Epithelial cell of proximal tubule (primary cell): ENCODE results near the gene FPR1. TPM values are rescaled to one million over a fixed set of nuclear protein-coding genes. Genes with fewer than 3 reads are reported as not detected.

Source experiments
- DNase-seq: peaks from one replicate; pipeline ENCODE4 v3.0.0-alpha.2; 2011; ENCODE audit warnings: low read depth
- H3K4me3 ChIP-seq: 2 replicates; pipeline ENCODE4 v1.5.1; 2011; ENCODE audit warnings: low read depth, mild to moderate bottlenecking, low read length
- CTCF ChIP-seq: conservative IDR thresholded peaks from 2 replicates; pipeline ENCODE4 v1.5.1; 2012; ENCODE audit warnings: low read depth, mild to moderate bottlenecking, low read length
- total RNA-seq: library from RNA; depleted of rRNA; stranded (reverse); fragments of >200 nt; gene quantifications from 2 replicates; pipeline ENCODE4 v1.2.3, GENCODE V29; 2015

FPR1 gene
- 0.22 TPM in 1 of 2 replicates, not detected in the other for total RNA-seq

GRCh38 chr19:51751655-51752054, at the start of gene FPR1:
TSS of gene FPR1 (minus strand) at chr19:51751878. CDS start at chr19:51746994, 4,884 bp downstream.
- TF ChIP-seq CTCF: no peak

GRCh38 chr19:51800473-51801244, 49.0 kb upstream of the FPR1 start:
- H3K4me3 ChIP-seq: no peak overlapping the region
- DNase-seq: no peak
- no peak for TF ChIP-seq CTCF

More at GRCh38 chr19:51751655-51752054, at the start of gene FPR1:
- no peak within 1 kb of the TSS for H3K4me3 ChIP-seq
- no peak for DNase-seq

- H3K4me3 ChIP-seq: no peak overlapping the region
- no peak for TF ChIP-seq CTCF
- no peak for DNase-seq
These were observed 48.2 kb upstream of the FPR1 start for GRCh38 chr19:51799774-51800472.

- no peak for TF ChIP-seq CTCF
- no peak for DNase-seq
- H3K4me3 ChIP-seq: no peak overlapping the region
These were observed 47.5 kb upstream of the FPR1 start for GRCh38 chr19:51799034-51799773.

- no peak overlapping the region for H3K4me3 ChIP-seq
- TF ChIP-seq CTCF: no peak
- no peak for DNase-seq
These were observed 46.4 kb upstream of the FPR1 start for GRCh38 chr19:51798062-51798461.

GRCh38 chr19:51797480-51797879, 45.8 kb upstream of the FPR1 start:
- no peak overlapping the region for H3K4me3 ChIP-seq
- no peak for TF ChIP-seq CTCF
- no peak for DNase-seq
